T-cell (primary cell): ENCODE data around the gene ARHGAP20. TPM values are rescaled to one million over a fixed set of nuclear protein-coding genes. Genes with fewer than 3 reads are reported as not detected.

ENCODE experiments used
- ATAC-seq, 4 experiments: fragments of 200-7000 bp in 3 of 4; fragments of 150-1000 bp in 1 of 4; cut with Tn5 transposase; replicated peaks in 1 of 4; 1 replicate in 3 of 4; 2 replicates in 1 of 4; pipeline ENCODE4 v1.10.0; 2021; ENCODE audit warnings: moderate library complexity in 3 of 4, mild to moderate bottlenecking in 2 of 4, moderate number of reproducible peaks in 1 of 4
- CTCF ChIA-PET, 2 donors: fragments of 300-600 bp; sonication (Branson Sonifier 250); formaldehyde crosslinking; loops; one replicate each; lab custom pipeline; 2022; ENCODE audit warnings: antibody characterized with exemption in 2 of 2; lab: Charles Lee
- POLR2A ChIA-PET, 2 donors: fragments of 300-600 bp; sonication (Branson Sonifier 250); formaldehyde crosslinking; loops; one replicate each; lab custom pipeline; 2022; ENCODE audit warnings: antibody characterized with exemption in 2 of 2; lab: Charles Lee
- DNase-seq, 35 experiments: peaks; one replicate each; pipeline versions ENCODE4 v3.0.0 to v3.0.0-alpha.2; 2013 to 2023
- H3K27ac ChIP-seq: one replicate; pipeline ENCODE4 v1.5.1; 2013; ENCODE audit warnings: low read length
- H3K27me3 ChIP-seq, 2 experiments: replicated peaks in 1 of 2; 1 replicate in 1 of 2; 2 replicates in 1 of 2; pipeline versions ENCODE4 v1.6.1 to v1.7.0; 2013; ENCODE audit warnings: low read length in 1 of 2, mixed read lengths in 1 of 2; ENCODE audit not compliant: control insufficient read depth in 2 of 2, insufficient read depth in 2 of 2; ENCODE audit errors: extremely low read depth in 1 of 2
- H3K36me3 ChIP-seq, 2 donors: 1 replicate in 1 of 2; 2 replicates in 1 of 2; pipeline versions ENCODE4 v1.6.1 to v1.7.0; 2013; ENCODE audit warnings: low read length in 1 of 2; ENCODE audit not compliant: control insufficient read depth in 2 of 2, insufficient read depth in 1 of 2; ENCODE audit errors: extremely low read depth in 1 of 2
- H3K4me1 ChIP-seq, 2 experiments: 1 replicate in 1 of 2; 2 replicates in 1 of 2; pipeline versions ENCODE4 v1.6.1 to v1.7.0; 2013; ENCODE audit warnings: low read length in 2 of 2, mixed read lengths in 1 of 2; ENCODE audit not compliant: insufficient read depth in 2 of 2, control insufficient read depth in 1 of 2; ENCODE audit errors: extremely low read depth in 1 of 2
- H3K4me3 ChIP-seq, 2 donors: 1 replicate in 1 of 2; 2 replicates in 1 of 2; pipeline versions ENCODE4 v1.5.1 to v1.7.0; 2013; ENCODE audit warnings: mild to moderate bottlenecking in 2 of 2, low read length in 1 of 2, moderate library complexity in 1 of 2; ENCODE audit not compliant: control insufficient read depth in 1 of 2; ENCODE audit errors: extremely low read depth in 1 of 2
- H3K9me3 ChIP-seq: 2 replicates; pipeline ENCODE4 v1.7.0; 2013
- H3K27ac Mint-ChIP-seq, 2 donors: one replicate each; pipeline ENCODE4 v1.8.0; 2020 to 2021; ENCODE audit warnings: mild to moderate bottlenecking in 2 of 2, mixed read lengths in 2 of 2
- H3K27me3 Mint-ChIP-seq, 2 donors: one replicate each; pipeline ENCODE4 v1.8.0; 2021 to 2022; ENCODE audit warnings: mixed read lengths in 2 of 2
- H3K36me3 Mint-ChIP-seq: one replicate; pipeline ENCODE4 v1.8.0; 2021; ENCODE audit warnings: mixed read lengths
- H3K4me1 Mint-ChIP-seq, 3 donors: one replicate each; pipeline ENCODE4 v1.8.0; 2020 to 2022; ENCODE audit warnings: mixed read lengths in 3 of 3, mild to moderate bottlenecking in 1 of 3
- H3K4me3 Mint-ChIP-seq, 3 donors: one replicate each; pipeline ENCODE4 v1.8.0; 2020 to 2022; ENCODE audit warnings: mild to moderate bottlenecking in 3 of 3, mixed read lengths in 3 of 3, moderate library complexity in 3 of 3
- H3K9me3 Mint-ChIP-seq, 3 donors: one replicate each; pipeline ENCODE4 v1.8.0; 2020 to 2022; ENCODE audit warnings: mixed read lengths in 3 of 3
- WGBS: methylation state at CpG from one replicate; pipeline ENCODE4 v1.1.5; 2013; ENCODE audit warnings: missing lambda C conversion rate; ENCODE audit not compliant: insufficient coverage; 5-methylcytosine and 5-hydroxymethylcytosine counted together
- total RNA-seq, 35 experiments: library from RNA in 6 of 35; stranded (reverse) in 6 of 35; fragments of 120-200 nt in 1 of 35; gene quantifications; one replicate each; pipeline versions ENCODE4 v1.2.1 to v1.2.4 and lab custom pipeline; 2013 to 2026

ARHGAP20 gene
- total RNA-seq, 5 donors from 2014 or later (not counting 1 experiment from before 2014, with no cell fraction given): 0.03 to 0.09 (median 0.07) TPM; not detected in 2

GRCh38 chr11:110737593-110737992 lies 25.4 kb upstream of the ARHGAP20 start:
- DNase-seq: no peak
- Mint-ChIP-seq H3K9me3 (no peaks in the 10 kb centered on the region), H3K36me3 (no peaks in the 10 kb centered on the region), H3K27me3 (peaks cover 10 to 15% of the 10 kb centered on the region in 2 donors), H3K4me1 (no peaks in the 10 kb centered on the region), H3K27ac (no peak overlapping the region), H3K4me3 (no peak overlapping the region)
- H3K36me3 ChIP-seq: no peaks in the 10 kb centered on the region
- CTCF ChIA-PET: no interaction called here
- H3K9me3 ChIP-seq: no peaks in the 10 kb centered on the region
- 92% methylated on average over 2 of the region's 2 CpGs for WGBS
- no peak overlapping the region for H3K27ac ChIP-seq
- H3K27me3 ChIP-seq: no peaks in the 10 kb centered on the region
- ATAC-seq: no peak
- no peak overlapping the region for H3K4me3 ChIP-seq
- POLR2A ChIA-PET: no interaction called here
- no peaks in the 10 kb centered on the region for H3K4me1 ChIP-seq

GRCh38 chr11:110736171-110736553 lies 23.9 kb upstream of the ARHGAP20 start:
- no peaks in the 10 kb centered on the region for H3K36me3 ChIP-seq
- Mint-ChIP-seq H3K9me3 (no peaks in the 10 kb centered on the region), H3K4me3 (no peak overlapping the region), H3K4me1 (no peaks in the 10 kb centered on the region), H3K27ac (no peak overlapping the region), H3K27me3 (peaks cover 9 to 15% of the 10 kb centered on the region in 2 donors), H3K36me3 (no peaks in the 10 kb centered on the region)
- no CpG with 5 or more reads among the region's 2 CpGs for WGBS
- H3K4me3 ChIP-seq: no peak overlapping the region
- no peaks in the 10 kb centered on the region for H3K27me3 ChIP-seq
- DNase-seq (no peak), ATAC-seq (no peak)
- H3K27ac ChIP-seq: no peak overlapping the region
- ChIA-PET POLR2A (no interaction called here), CTCF (no interaction called here)
- H3K9me3 ChIP-seq: no peaks in the 10 kb centered on the region
- H3K4me1 ChIP-seq: no peaks in the 10 kb centered on the region

- H3K27ac Mint-ChIP-seq: no peak overlapping the region
- Histone ChIP-seq H3K9me3 (no peaks in the 10 kb centered on the region), H3K4me3 (no peak overlapping the region), H3K36me3 (no peaks in the 10 kb centered on the region), H3K27ac (no peak overlapping the region), H3K27me3 (no peaks in the 10 kb centered on the region), H3K4me1 (no peaks in the 10 kb centered on the region)
- no peak overlapping the region for H3K4me3 Mint-ChIP-seq
- no peaks in the 10 kb centered on the region for H3K9me3 Mint-ChIP-seq
- peaks cover 13 to 15% of the 10 kb centered on the region in 2 donors for H3K27me3 Mint-ChIP-seq
- ATAC-seq (no peak), DNase-seq (no peak)
- no peaks in the 10 kb centered on the region for H3K4me1 Mint-ChIP-seq
- no peaks in the 10 kb centered on the region for H3K36me3 Mint-ChIP-seq
- POLR2A ChIA-PET: no interaction called here
- CTCF ChIA-PET: no interaction called here
These were observed 23.4 kb upstream of the ARHGAP20 start for GRCh38 chr11:110735455-110736170.

GRCh38 chr11:110734790-110735189 lies 22.6 kb upstream of the ARHGAP20 start:
- no peaks in the 10 kb centered on the region for H3K4me1 ChIP-seq
- H3K27me3 Mint-ChIP-seq: peaks cover 14 to 15% of the 10 kb centered on the region in 2 donors
- no peaks in the 10 kb centered on the region for H3K9me3 Mint-ChIP-seq
- no peaks in the 10 kb centered on the region for H3K4me1 Mint-ChIP-seq
- H3K36me3 Mint-ChIP-seq: no peaks in the 10 kb centered on the region
- no peak overlapping the region for H3K27ac Mint-ChIP-seq
- no peaks in the 10 kb centered on the region for H3K27me3 ChIP-seq
- POLR2A ChIA-PET: no interaction called here
- ATAC-seq (no peak), DNase-seq (no peak)
- H3K36me3 ChIP-seq: no peaks in the 10 kb centered on the region
- H3K4me3 ChIP-seq: no peak overlapping the region
- no peaks in the 10 kb centered on the region for H3K9me3 ChIP-seq
- no peak overlapping the region for H3K27ac ChIP-seq
- CTCF ChIA-PET: interaction anchor here in 1 of 2 donors (0.6 kb wide), 1 partner anchor 1838 kb away, joined by 4 read pairs; no protein-coding TSS in a partner anchor
- no CpG with 5 or more reads among the region's 2 CpGs for WGBS
- H3K4me3 Mint-ChIP-seq: no peak overlapping the region

- no peak overlapping the region for H3K4me3 Mint-ChIP-seq
- H3K36me3 Mint-ChIP-seq: no peaks in the 10 kb centered on the region
- H3K9me3 Mint-ChIP-seq: peaks cover 0 to 7% (median 7%) of the 10 kb centered on the region in 3 donors
- CTCF ChIA-PET: no interaction called here
- no peak for ATAC-seq
- no peaks in the 10 kb centered on the region for H3K36me3 ChIP-seq
- no peak overlapping the region for H3K27ac ChIP-seq
- POLR2A ChIA-PET: no interaction called here
- H3K27me3 Mint-ChIP-seq: peaks cover 21 to 31% of the 10 kb centered on the region in 2 donors
- H3K4me1 Mint-ChIP-seq: no peaks in the 10 kb centered on the region
- H3K4me1 ChIP-seq: no peaks in the 10 kb centered on the region
- no peak for DNase-seq
- H3K4me3 ChIP-seq: no peak overlapping the region
- H3K9me3 ChIP-seq: no peaks in the 10 kb centered on the region
- no peak overlapping the region for H3K27ac Mint-ChIP-seq
- H3K27me3 ChIP-seq: no peaks in the 10 kb centered on the region
- no CpG with 5 or more reads among the region's 1 CpG for WGBS
These were observed 18.5 kb upstream of the ARHGAP20 start for GRCh38 chr11:110730773-110731172.

GRCh38 chr11:110728883-110729282 lies 16.6 kb upstream of the ARHGAP20 start:
- Histone ChIP-seq H3K27ac (no peak overlapping the region), H3K4me1 (no peaks in the 10 kb centered on the region), H3K27me3 (no peaks in the 10 kb centered on the region), H3K36me3 (no peaks in the 10 kb centered on the region), H3K4me3 (no peak overlapping the region), H3K9me3 (no peaks in the 10 kb centered on the region)
- POLR2A ChIA-PET: no interaction called here
- ATAC-seq (no peak), DNase-seq (no peak)
- Mint-ChIP-seq H3K4me1 (no peaks in the 10 kb centered on the region), H3K36me3 (no peaks in the 10 kb centered on the region), H3K4me3 (no peak overlapping the region), H3K27ac (no peak overlapping the region), H3K27me3 (peaks cover 21 to 29% of the 10 kb centered on the region in 2 donors), H3K9me3 (peaks cover 0 to 7% (median 7%) of the 10 kb centered on the region in 3 donors)
- WGBS: 92% methylated on average over 2 of the region's 3 CpGs
- CTCF ChIA-PET: no interaction called here
